Thoracic aorta (tissue), 2 donors: ENCODE results near the gene C5orf63. TPM values are rescaled to one million over a fixed set of nuclear protein-coding genes. Genes with fewer than 3 reads are reported as not detected.

Experiments used
- ATAC-seq: fragments of 150-250 bp; one replicate; pipeline ENCODE4 v1.8.0; 2017; ENCODE audit warnings: low read depth; ENCODE audit not compliant: insufficient number of reproducible peaks, low FRiP score
- DNase-seq: peaks from one replicate; pipeline ENCODE4 v3.0.0-alpha.2; 2020; ENCODE audit warnings: low spot score
- H3K27ac ChIP-seq, 2 donors: fragments of 200-600 bp; sonication (generic); 1 replicate in 1 of 2; 2 replicates in 1 of 2; pipeline ENCODE4 v1.5.1; 2016; ENCODE audit warnings: mild to moderate bottlenecking in 2 of 2, moderate library complexity in 2 of 2
- H3K27me3 ChIP-seq: fragments of 200-600 bp; sonication (generic); replicated peaks from 2 replicates; pipeline ENCODE4 v1.6.0; 2016; ENCODE audit warnings: mild to moderate bottlenecking; ENCODE audit not compliant: insufficient read depth
- H3K36me3 ChIP-seq: fragments of 200-600 bp; sonication (generic); one replicate; pipeline ENCODE4 v1.5.1; 2016
- H3K4me1 ChIP-seq, 2 donors: fragments of 200-600 bp; sonication (generic); 1 replicate in 1 of 2; 2 replicates in 1 of 2; pipeline versions ENCODE4 v1.5.1 to v1.6.0; 2016; ENCODE audit warnings: low read depth in 2 of 2, mild to moderate bottlenecking in 1 of 2; ENCODE audit not compliant: control insufficient read depth in 1 of 2
- H3K4me3 ChIP-seq: fragments of 200-600 bp; sonication (generic); 2 replicates; pipeline ENCODE4 v1.5.1; 2016; ENCODE audit warnings: mild to moderate bottlenecking
- H3K9me3 ChIP-seq: fragments of 200-600 bp; sonication (generic); 2 replicates; pipeline ENCODE4 v1.5.1; 2016
- CTCF ChIP-seq: fragments of 200-600 bp; sonication (generic); IDR thresholded peaks from one replicate; pipeline ENCODE4 v1.5.1; 2019; ENCODE audit warnings: antibody characterized with exemption
- total RNA-seq, 2 donors: library from RNA; depleted of rRNA; stranded (reverse); fragments of >200 nt; gene quantifications; one replicate each; pipeline versions ENCODE4 v1.1.0 to v1.2.3, GENCODE V29; 2016

C5orf63 gene
- total RNA-seq, 2 donors from 2014 or later, result 1.1 to 2.0 TPM

- ATAC-seq, result no peak
Observed at GRCh38 chr5:127003798-127004495, 69.4 kb downstream of the C5orf63 start.

GRCh38 chr5:127002390-127002789 lies 70.9 kb downstream of the C5orf63 start:
- no peak for TF ChIP-seq CTCF
- H3K36me3 ChIP-seq, result no peaks in the 10 kb centered on the region
- no peaks in the 10 kb centered on the region for H3K27me3 ChIP-seq
- no peak overlapping the region for H3K27ac ChIP-seq
- no peaks in the 10 kb centered on the region for H3K9me3 ChIP-seq
- no peak overlapping the region for H3K4me3 ChIP-seq
- ATAC-seq (no peak), DNase-seq (no peak)
- H3K4me1 ChIP-seq, result no peaks in the 10 kb centered on the region

More at GRCh38 chr5:127003798-127004495, 69.4 kb downstream of the C5orf63 start:
- H3K27me3 ChIP-seq, result no peaks in the 10 kb centered on the region
- TF ChIP-seq CTCF, result no peak
- H3K9me3 ChIP-seq, result no peaks in the 10 kb centered on the region
- no peaks in the 10 kb centered on the region for H3K36me3 ChIP-seq
- no peak overlapping the region for H3K4me3 ChIP-seq
- DNase-seq, result no peak
- no peaks in the 10 kb centered on the region for H3K4me1 ChIP-seq
- no peak overlapping the region for H3K27ac ChIP-seq

GRCh38 chr5:127001621-127002296 lies 71.5 kb downstream of the C5orf63 start:
- Histone ChIP-seq H3K4me3 (no peak overlapping the region), H3K27me3 (no peaks in the 10 kb centered on the region), H3K27ac (no peak overlapping the region), H3K36me3 (no peaks in the 10 kb centered on the region), H3K9me3 (no peaks in the 10 kb centered on the region), H3K4me1 (no peaks in the 10 kb centered on the region)
- TF ChIP-seq CTCF, result no peak
- DNase-seq (no peak), ATAC-seq (no peak)

Other genes with a start within 250 kb of the C5orf63 start
- 10 to 100 TPM; 10.4 to 34.1 TPM for gene MARCHF3, start 42.9 kb downstream of the C5orf63 start, total RNA-seq
- under 1 TPM; under 0.01 to 0.21 TPM for gene MEGF10, start 217.3 kb upstream of the C5orf63 start, total RNA-seq